ENCODE measurements around the gene EML4.
"Not testable (repeated sequence)": the region's sequence is repeated elsewhere in the genome, so short reads cannot be mapped to it uniquely, and the experiment has no call there.

EML4 gene

GRCh38 chr2:42372474-42373200, 203.5 kb downstream of the EML4 start:
- H3K4me2 ChIP-seq (ENCODE audit: insufficient read depth, low read length) = no peak overlapping the region
- no peaks in the 10 kb centered on the region; the same call in 1 of the 2 replicates for H3K4me1 ChIP-seq (ENCODE audit: insufficient read depth, low read length)
- H3K27me3 ChIP-seq (ENCODE audit: insufficient read depth, low read length, poor library complexity) = no peaks in the 10 kb centered on the region
- H3K79me2 ChIP-seq (ENCODE audit: insufficient read depth, low read length) = no peaks in the 10 kb centered on the region
- no peaks in the 10 kb centered on the region for H3K9me3 ChIP-seq (ENCODE audit: insufficient read depth, low read length, severe bottlenecking)
- ATAC-seq (ENCODE audit: insufficient read depth, low read depth) = no peak
- no peaks in the 10 kb centered on the region for H4K20me1 ChIP-seq (ENCODE audit: insufficient read depth, low read length)
- TF ChIP-seq CTCF (IDR thresholded peaks at IDR 0.05; ENCODE audit: borderline replicate concordance, extremely low read depth, low read length, poor library complexity, severe bottlenecking) (no peak), EZH2 (IDR thresholded peaks at IDR 0.05; ENCODE audit: borderline replicate concordance, low read depth, low read length, severe bottlenecking) (no peak)
- H2AFZ ChIP-seq (ENCODE audit: low read depth, low read length) = no peak overlapping the region
- H3K9ac ChIP-seq (ENCODE audit: low read depth, low read length) = no peak overlapping the region
- DNase-seq = no peak
- no peaks in the 10 kb centered on the region for H3K36me3 ChIP-seq (ENCODE audit: insufficient read depth, low read length)
- H3K27ac ChIP-seq (ENCODE audit: low read length) = no peak overlapping the region
- H3K4me3 ChIP-seq (ENCODE audit: low read depth in 1 of 2, low read length in 2 of 2) = no peak overlapping the region

GRCh38 chr2:42376758-42377157, 207.6 kb downstream of the EML4 start:
- DNase-seq = no peak
- H3K9ac ChIP-seq (ENCODE audit: low read depth, low read length) = no peak overlapping the region
- peak; percentile 33; the same call in 1 of the 3 replicates for ATAC-seq (ENCODE audit: insufficient read depth, low read depth)
- no peaks in the 10 kb centered on the region for H3K79me2 ChIP-seq (ENCODE audit: insufficient read depth, low read length)
- no peaks in the 10 kb centered on the region for H3K27me3 ChIP-seq (ENCODE audit: insufficient read depth, low read length, poor library complexity)
- H3K4me2 ChIP-seq (ENCODE audit: insufficient read depth, low read length) = no peak overlapping the region
- H3K27ac ChIP-seq (ENCODE audit: low read length) = no peak overlapping the region
- H2AFZ ChIP-seq (ENCODE audit: low read depth, low read length) = no peak overlapping the region
- H3K4me3 ChIP-seq (ENCODE audit: low read depth in 1 of 2, low read length in 2 of 2) = no peak overlapping the region
- no peak for TF ChIP-seq CTCF (IDR thresholded peaks at IDR 0.05; ENCODE audit: borderline replicate concordance, extremely low read depth, low read length, poor library complexity, severe bottlenecking)
- TF ChIP-seq EZH2 (IDR thresholded peaks at IDR 0.05; ENCODE audit: borderline replicate concordance, low read depth, low read length, severe bottlenecking) = no peak
- H4K20me1 ChIP-seq (ENCODE audit: insufficient read depth, low read length) = no peaks in the 10 kb centered on the region
- no peaks in the 10 kb centered on the region; the same call in 1 of the 2 replicates for H3K4me1 ChIP-seq (ENCODE audit: insufficient read depth, low read length)
- no peaks in the 10 kb centered on the region for H3K36me3 ChIP-seq (ENCODE audit: insufficient read depth, low read length)
- no peaks in the 10 kb centered on the region for H3K9me3 ChIP-seq (ENCODE audit: insufficient read depth, low read length, severe bottlenecking)

- H3K9me3 ChIP-seq (ENCODE audit: insufficient read depth, low read length, severe bottlenecking) = no peaks in the 10 kb centered on the region
- no peak overlapping the region for H3K4me2 ChIP-seq (ENCODE audit: insufficient read depth, low read length)
- no peak overlapping the region for H3K4me3 ChIP-seq (ENCODE audit: low read depth in 1 of 2, low read length in 2 of 2)
- H4K20me1 ChIP-seq (ENCODE audit: insufficient read depth, low read length) = no peaks in the 10 kb centered on the region
- DNase-seq (no peak), ATAC-seq (ENCODE audit: insufficient read depth, low read depth) (no peak)
- no peak overlapping the region for H3K27ac ChIP-seq (ENCODE audit: low read length)
- H3K36me3 ChIP-seq (ENCODE audit: insufficient read depth, low read length) = no peaks in the 10 kb centered on the region
- H3K4me1 ChIP-seq (ENCODE audit: insufficient read depth, low read length) = no peaks in the 10 kb centered on the region; the same call in 1 of the 2 replicates
- H2AFZ ChIP-seq (ENCODE audit: low read depth, low read length) = no peak overlapping the region
- no peaks in the 10 kb centered on the region for H3K79me2 ChIP-seq (ENCODE audit: insufficient read depth, low read length)
- TF ChIP-seq CTCF (IDR thresholded peaks at IDR 0.05; ENCODE audit: borderline replicate concordance, extremely low read depth, low read length, poor library complexity, severe bottlenecking) (no peak), EZH2 (IDR thresholded peaks at IDR 0.05; ENCODE audit: borderline replicate concordance, low read depth, low read length, severe bottlenecking) (no peak)
- no peaks in the 10 kb centered on the region for H3K27me3 ChIP-seq (ENCODE audit: insufficient read depth, low read length, poor library complexity)
- H3K9ac ChIP-seq (ENCODE audit: low read depth, low read length) = no peak overlapping the region
Measured at GRCh38 chr2:42378415-42378814, 209.3 kb downstream of the EML4 start.

- H3K27me3 ChIP-seq (ENCODE audit: insufficient read depth, low read length, poor library complexity); H4K20me1 ChIP-seq (ENCODE audit: insufficient read depth, low read length); H3K9ac ChIP-seq (ENCODE audit: low read depth, low read length); H3K79me2 ChIP-seq (ENCODE audit: insufficient read depth, low read length); H3K36me3 ChIP-seq (ENCODE audit: insufficient read depth, low read length); H3K27ac ChIP-seq (ENCODE audit: low read length); H3K4me1 ChIP-seq (ENCODE audit: insufficient read depth, low read length); DNase-seq; H3K9me3 ChIP-seq (ENCODE audit: insufficient read depth, low read length, severe bottlenecking); H3K4me2 ChIP-seq (ENCODE audit: insufficient read depth, low read length); H2AFZ ChIP-seq (ENCODE audit: low read depth, low read length); ATAC-seq (ENCODE audit: insufficient read depth, low read depth); H3K4me3 ChIP-seq (ENCODE audit: low read depth in 1 of 2, low read length in 2 of 2): not testable (repeated sequence)
Measured at GRCh38 chr2:42380026-42380425, 210.9 kb downstream of the EML4 start.
